HG03039 (cell line): ENCODE data around the gene PRAF2.

ENCODE experiments used
- ATAC-seq: cut with Tn5 transposase; IDR thresholded peaks from one replicate; pipeline ENCODE4 v1.9.1; 2021; ENCODE audit warnings: mild to moderate bottlenecking, moderate library complexity; ENCODE audit not compliant: unreplicated experiment

Gene PRAF2

GRCh38 chrX:49075347-49075746 is 1.5 kb upstream of the PRAF2 start:
- no peak for ATAC-seq

DNA sequence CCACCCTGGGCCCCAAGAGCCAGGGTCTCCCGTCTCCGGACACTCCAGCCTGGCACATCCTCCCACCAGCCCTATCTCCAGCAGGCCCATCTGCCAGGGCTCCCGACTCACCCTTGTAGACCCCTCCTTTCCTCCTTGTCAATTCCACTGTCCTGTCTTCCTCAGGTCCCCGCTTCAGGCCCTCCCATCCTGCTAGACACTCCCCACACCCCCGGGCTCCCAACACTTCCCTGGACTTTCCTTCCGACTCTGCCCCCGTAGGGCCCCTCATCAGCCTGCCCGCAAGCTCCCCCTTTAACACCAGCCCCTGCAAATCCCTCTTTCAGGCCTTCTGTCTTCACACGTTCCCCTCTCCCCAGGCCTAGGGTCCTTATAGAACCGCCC is 1.1 kb downstream of the PRAF2 start:
- ATAC-seq = no peak

DNA sequence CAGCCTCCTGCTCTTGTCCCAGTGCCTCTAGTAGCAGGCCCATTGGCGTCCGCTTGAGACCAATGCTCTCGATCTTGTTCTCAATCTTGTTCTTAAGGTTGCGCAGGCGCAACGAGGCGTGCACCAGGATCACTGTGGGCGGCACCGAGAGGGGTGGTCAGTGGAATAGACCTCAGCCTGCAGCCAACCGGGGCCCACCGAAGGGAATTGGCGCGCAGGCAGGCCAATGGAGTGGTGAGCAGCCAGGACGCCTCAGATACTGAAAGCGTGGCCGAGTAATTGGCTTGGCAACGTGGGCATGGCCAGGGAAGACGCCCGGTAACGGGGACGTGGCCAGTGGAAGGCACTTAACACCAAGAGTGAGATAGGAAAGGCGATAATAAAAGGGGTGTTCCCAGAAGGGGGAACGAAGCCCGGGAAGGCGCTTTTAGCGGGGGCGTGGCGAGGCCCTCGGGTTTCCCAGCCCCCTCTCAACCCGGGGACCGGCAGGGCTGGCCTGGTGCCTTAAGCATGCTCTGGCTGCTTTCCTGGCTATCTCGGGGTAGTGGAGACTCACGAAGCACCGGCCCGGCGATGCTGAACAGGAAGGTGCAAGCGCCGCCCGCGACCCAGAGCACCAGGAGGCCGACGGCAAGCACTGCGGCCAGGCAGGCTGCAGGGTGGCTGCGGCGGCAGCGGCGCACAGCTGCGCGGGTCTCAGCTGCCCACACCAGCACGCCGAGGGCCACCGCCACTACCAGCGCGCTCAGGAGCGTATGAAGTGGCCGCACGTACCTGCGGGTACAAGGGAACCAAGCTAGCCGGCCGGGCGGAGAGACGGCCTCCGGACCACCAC is 1.7 kb downstream of the PRAF2 start:
- ATAC-seq = no peak

- ATAC-seq = no peak
Observed at GRCh38 chrX:49070988-49071387, 2.8 kb downstream of the PRAF2 start.

- no peak for ATAC-seq
Observed at GRCh38 chrX:49069038-49069437, 4.8 kb downstream of the PRAF2 start.

GRCh38 chrX:49067285-49068120 is 6.3 kb downstream of the PRAF2 start:
- no peak for ATAC-seq

- ATAC-seq = no peak
Observed at GRCh38 chrX:49066690-49067089, 7.1 kb downstream of the PRAF2 start.

DNA sequence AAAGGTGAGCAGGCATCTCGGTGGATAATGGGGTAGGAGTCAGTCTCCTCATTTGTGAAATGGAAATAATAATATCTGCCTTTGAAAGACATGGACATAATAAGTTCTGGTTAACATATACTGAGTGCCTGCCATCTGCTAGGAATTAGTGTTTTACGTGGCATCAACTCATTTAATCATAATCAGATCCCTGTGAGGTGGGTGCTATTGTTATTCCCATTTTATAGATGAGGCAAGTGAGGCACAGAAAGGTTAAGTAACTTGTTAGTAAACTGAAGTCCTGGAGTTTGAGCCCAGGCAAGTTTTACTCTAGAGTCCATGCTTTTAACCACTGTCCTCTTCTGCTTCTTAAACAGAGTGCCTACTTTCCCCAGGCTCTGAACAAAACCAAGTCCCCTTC is 7.5 kb downstream of the PRAF2 start:
- ATAC-seq = no peak

- no peak for ATAC-seq
Observed at GRCh38 chrX:49064735-49065134, 9.1 kb downstream of the PRAF2 start.

DNA sequence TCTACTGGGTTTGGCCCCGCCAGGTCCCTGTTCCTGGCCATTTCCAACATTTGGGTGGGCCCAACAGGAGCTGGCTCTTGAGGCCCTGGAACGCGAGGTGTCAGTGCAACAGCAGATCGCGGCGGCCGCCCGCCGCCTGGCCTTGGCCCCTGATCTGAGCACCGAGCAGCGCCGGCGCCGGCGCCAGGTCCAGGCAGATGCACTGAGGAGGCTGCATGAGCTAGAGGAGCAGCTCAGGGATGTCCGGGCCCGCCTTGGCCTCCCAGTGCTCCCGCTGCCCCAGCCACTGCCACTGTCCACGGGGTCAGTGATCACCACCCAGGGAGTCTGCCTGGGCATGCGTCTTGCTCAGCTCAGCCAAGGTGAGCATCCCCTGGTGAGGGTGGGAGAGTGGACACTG is 9.5 kb downstream of the PRAF2 start:
- ATAC-seq = no peak

DNA sequence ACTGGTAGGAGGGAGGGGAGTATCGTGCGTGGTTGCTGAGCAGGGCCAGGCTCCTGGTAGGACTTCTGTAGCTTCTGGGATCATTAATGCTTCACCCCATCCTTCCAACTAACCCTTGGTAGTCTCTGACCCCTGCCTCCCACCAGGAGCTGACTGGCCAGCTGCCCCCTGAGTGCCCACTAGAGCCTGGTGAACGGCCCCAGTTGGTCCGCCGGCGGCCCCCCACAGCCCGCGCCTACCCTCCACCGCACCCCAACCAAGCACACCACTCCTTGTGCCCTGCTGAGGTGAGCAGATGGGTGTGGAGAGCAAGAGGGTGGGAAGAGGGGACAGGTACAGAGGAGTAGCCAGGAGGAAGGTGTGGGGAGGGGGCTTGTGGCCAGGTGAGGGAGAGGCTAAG is 10.1 kb downstream of the PRAF2 start:
- ATAC-seq = no peak

GRCh38 chrX:49061916-49062315 is 11.9 kb downstream of the PRAF2 start:
- no peak for ATAC-seq

DNA sequence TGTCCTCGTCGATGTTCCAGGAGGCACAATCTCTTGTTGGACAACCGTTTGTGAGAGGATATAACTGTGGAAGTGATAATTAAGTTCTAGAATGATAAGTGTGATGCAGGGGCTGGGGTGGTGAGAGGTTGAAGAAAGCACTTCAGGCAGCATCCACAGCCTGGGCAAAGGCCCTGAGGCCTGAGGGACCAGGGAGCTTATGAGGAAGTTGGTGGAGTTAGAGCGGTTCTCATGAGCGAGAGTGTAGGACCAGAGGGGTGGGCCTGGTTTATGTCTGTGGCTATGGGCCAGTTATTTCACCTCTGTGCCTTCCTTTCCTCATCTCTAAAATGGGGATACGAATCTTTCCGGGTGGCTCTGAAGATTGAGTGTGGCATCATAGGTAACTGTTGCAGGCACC is 12.3 kb downstream of the PRAF2 start:
- no peak for ATAC-seq

- no peak for ATAC-seq
Observed at GRCh38 chrX:49060914-49061313, 12.9 kb downstream of the PRAF2 start.

DNA sequence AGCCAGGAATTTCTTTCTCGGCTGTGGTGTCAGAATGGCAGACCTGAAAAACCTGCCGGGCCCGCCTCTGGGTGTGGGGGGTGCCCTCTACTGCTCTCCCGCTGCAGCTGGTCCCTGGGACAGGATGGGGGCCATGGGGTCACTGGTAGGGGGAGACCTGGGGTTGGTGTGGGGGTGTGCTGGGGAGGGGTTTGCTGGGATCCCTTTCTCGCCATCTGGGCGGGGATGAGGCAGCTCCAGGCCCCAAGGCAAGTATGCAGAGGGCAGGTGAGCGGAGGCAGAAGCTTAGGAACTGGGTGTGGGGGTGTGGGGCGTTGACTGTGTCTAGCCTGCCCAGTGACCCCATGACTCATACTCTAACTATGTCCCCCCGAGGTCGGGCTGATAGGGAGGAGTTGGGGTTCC is 14.1 kb downstream of the PRAF2 start:
- ATAC-seq = no peak

DNA sequence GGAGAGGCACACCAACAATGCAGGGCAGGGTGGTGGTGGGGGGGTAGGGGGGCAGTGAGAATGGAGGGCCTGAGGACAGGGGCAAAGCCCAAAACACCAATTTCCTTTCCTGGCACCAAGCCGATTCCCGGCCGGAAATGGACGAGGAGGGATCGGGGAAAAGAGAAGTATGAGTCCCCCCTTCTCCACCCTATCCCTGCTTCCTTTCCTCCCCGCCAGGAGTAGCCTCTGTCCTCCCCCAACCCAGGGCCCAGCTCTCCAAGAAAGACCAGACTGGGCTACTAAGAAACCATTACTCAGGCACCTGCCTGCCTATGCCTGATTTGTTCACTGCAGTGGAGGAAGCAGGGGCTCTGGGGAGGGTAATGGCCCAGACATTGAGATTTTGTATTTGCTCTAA is 14.6 kb downstream of the PRAF2 start:
- no peak for ATAC-seq

DNA sequence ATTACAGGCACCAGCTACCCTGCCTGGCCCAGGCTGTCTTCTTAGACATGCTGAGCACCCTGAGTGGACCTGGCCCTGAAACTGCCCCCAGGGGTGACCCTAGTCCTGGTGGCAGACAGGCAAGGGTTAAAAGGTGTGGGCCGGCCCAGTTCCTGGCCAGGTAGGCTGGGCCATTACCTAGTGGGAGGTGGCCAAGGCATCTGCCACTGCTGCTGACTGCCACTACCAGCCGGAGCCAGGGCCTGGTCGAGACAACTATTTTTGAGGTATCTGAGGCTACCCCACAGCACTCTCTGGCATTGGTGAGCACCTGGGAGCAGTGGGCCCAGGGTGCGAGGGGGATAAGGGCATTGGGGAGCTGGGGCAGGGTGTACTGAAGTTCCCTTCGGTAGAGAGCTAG is 15.0 kb downstream of the PRAF2 start, which contains the start of gene CCDC120:
TSS of gene CCDC120 (plus strand) at position 206 of the 400 bp plus-strand sequence. CDS start 3,043 bp downstream, outside the sequence.
- ATAC-seq = no peak

GRCh38 chrX:49054073-49054762 is 19.6 kb downstream of the PRAF2 start:
- ATAC-seq = no peak

DNA sequence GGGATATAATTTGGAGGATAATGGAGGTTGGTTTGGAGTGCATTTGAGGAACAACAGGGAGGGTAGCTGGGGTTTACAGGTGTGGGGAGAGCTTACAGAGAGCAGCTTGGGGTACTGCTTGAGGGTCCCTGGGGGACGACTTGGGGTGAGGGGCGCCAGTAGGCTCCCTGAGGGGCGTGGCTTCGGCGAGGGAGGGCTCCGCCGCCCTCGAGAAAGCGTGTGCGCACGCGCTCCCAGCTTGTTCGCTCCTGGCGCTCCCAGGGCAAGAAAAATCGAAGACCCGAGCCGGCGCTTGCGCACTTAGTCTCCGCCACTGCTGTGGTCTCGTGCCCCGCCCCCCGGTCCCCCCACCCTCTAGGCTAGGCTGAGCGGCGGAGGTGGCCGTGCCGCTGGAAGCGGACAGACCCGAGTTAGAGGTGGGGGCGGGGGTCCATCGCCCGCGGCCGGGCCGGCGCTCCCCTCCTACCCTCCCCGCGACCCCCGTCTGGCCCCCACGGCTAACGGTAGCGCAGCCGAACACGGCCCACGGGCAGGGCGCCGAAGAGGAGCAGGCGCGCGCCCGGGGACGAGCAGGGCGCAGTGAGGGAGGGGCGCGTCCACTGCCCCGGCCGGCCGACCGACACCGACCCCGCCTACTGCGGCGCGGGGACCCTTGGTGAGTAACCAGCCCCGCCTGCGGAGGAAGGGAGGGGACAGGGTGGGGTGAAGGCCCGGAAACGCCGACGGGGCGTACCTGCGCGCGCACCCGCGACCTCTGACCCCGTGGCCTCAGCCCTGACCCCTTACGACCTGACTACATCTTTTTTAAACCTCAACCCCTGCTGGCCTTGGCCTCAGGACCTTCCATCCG is 20.4 kb downstream of the PRAF2 start:
- no peak for ATAC-seq

- no peak for ATAC-seq
Observed at GRCh38 chrX:49043987-49044281, 29.9 kb downstream of the PRAF2 start.
